Activated naive CD8-positive, alpha-beta T cell treated with anti-CD3 and anti-CD28 coated beads, Interleukin-2, amount 50 U/mL, for 24 hours (primary cell): ENCODE results near the gene C20orf141.

ENCODE experiments used
- ATAC-seq: fragments of 150-1000 bp; cut with Tn5 transposase; one replicate; pipeline ENCODE4 v1.10.0; 2021
- DNase-seq: peaks from one replicate; pipeline ENCODE4 v3.0.0; 2021
- H3K27ac Mint-ChIP-seq: one replicate; pipeline ENCODE4 v1.8.0; 2021; ENCODE audit warnings: mild to moderate bottlenecking, mixed read lengths
- H3K27me3 Mint-ChIP-seq: one replicate; pipeline ENCODE4 v1.8.0; 2021; ENCODE audit warnings: mixed read lengths
- H3K36me3 Mint-ChIP-seq: one replicate; pipeline ENCODE4 v1.8.0; 2021; ENCODE audit warnings: low read depth, mixed read lengths
- H3K4me1 Mint-ChIP-seq: one replicate; pipeline ENCODE4 v1.8.0; 2021; ENCODE audit warnings: mixed read lengths
- H3K4me3 Mint-ChIP-seq: one replicate; pipeline ENCODE4 v1.8.0; 2021; ENCODE audit warnings: mild to moderate bottlenecking, moderate library complexity, mixed read lengths
- H3K9me3 Mint-ChIP-seq: one replicate; pipeline ENCODE4 v1.8.0; 2021; ENCODE audit warnings: mixed read lengths

C20orf141 gene

GRCh38 chr20:2840967-2841531 is 26.3 kb downstream of the C20orf141 start:
- Mint-ChIP-seq H3K27me3 (no peaks in the 10 kb centered on the region), H3K4me3 (peak overlapping the region; percentile 90), H3K4me1 (peaks cover 54% of the 10 kb centered on the region), H3K27ac (peak overlapping the region; percentile 74), H3K36me3 (peaks cover 19% of the 10 kb centered on the region), H3K9me3 (no peaks in the 10 kb centered on the region)
- peak; percentile 16 for ATAC-seq
- peak; percentile 59 for DNase-seq

- no peak overlapping the region for H3K4me3 Mint-ChIP-seq
- H3K4me1 Mint-ChIP-seq, result peaks cover 40% of the 10 kb centered on the region
- H3K27me3 Mint-ChIP-seq, result no peaks in the 10 kb centered on the region
- H3K27ac Mint-ChIP-seq, result no peak overlapping the region
- ATAC-seq (no peak), DNase-seq (no peak)
- H3K9me3 Mint-ChIP-seq, result no peaks in the 10 kb centered on the region
- H3K36me3 Mint-ChIP-seq, result peaks cover 2% of the 10 kb centered on the region
Measured at GRCh38 chr20:2845607-2846006, 30.8 kb downstream of the C20orf141 start.

DNA sequence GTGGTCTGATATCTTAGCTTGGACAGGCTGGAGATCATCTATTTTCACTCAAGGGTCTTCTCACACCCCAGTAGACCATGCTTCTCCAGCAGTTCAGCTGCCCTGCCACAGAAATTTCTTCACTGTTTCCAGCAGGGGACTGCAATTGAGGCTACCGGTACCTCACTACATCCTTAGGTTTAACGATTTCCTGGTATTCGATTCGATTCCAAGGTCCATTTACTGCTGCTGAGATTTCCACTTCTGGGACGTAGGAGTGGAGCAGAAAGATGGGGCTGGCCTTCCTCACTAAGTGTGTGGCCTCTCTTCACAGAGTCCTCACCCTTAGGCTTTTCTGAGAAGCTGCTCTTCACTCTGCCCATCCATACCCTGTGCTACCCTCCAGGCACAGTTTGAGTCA is 31.9 kb downstream of the C20orf141 start:
- Mint-ChIP-seq H3K27me3 (no peaks in the 10 kb centered on the region), H3K4me1 (peaks cover 34% of the 10 kb centered on the region), H3K36me3 (peaks cover 2% of the 10 kb centered on the region), H3K9me3 (no peaks in the 10 kb centered on the region), H3K27ac (no peak overlapping the region), H3K4me3 (no peak overlapping the region)
- ATAC-seq (no peak), DNase-seq (no peak)

GRCh38 chr20:2847802-2848201 is 33.0 kb downstream of the C20orf141 start:
- DNase-seq, result no peak
- peaks cover 2% of the 10 kb centered on the region for H3K36me3 Mint-ChIP-seq
- no peak for ATAC-seq
- peaks cover 44% of the 10 kb centered on the region for H3K4me1 Mint-ChIP-seq
- H3K9me3 Mint-ChIP-seq, result no peaks in the 10 kb centered on the region
- no peaks in the 10 kb centered on the region for H3K27me3 Mint-ChIP-seq
- H3K4me3 Mint-ChIP-seq, result no peak overlapping the region
- no peak overlapping the region for H3K27ac Mint-ChIP-seq

GRCh38 chr20:2849529-2849928 is 34.7 kb downstream of the C20orf141 start:
- Mint-ChIP-seq H3K27me3 (no peaks in the 10 kb centered on the region), H3K9me3 (no peaks in the 10 kb centered on the region), H3K4me3 (no peak overlapping the region), H3K27ac (no peak overlapping the region), H3K36me3 (no peaks in the 10 kb centered on the region), H3K4me1 (peaks cover 33% of the 10 kb centered on the region)
- DNase-seq (no peak), ATAC-seq (no peak)

DNA sequence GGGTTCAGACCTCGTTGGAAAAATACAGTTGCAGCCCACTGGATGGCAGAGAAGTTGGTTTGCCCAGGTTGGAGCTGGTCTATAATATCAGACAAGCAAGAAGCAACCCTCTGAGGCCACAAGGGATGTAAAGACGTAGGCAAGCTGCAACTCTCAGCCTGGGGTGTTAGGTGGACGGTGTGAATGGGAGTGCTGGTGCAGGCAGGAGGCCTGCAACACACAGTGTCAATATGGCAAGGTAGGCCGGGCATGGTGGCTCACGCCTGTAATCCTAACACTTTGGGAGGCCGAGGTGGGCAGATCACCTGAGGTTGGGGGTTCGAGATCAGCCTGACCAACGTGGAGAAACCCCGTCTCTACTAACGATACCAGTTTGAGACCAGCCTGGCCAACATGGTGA is 36.3 kb downstream of the C20orf141 start:
- Mint-ChIP-seq H3K27ac (no peak overlapping the region), H3K36me3 (no peaks in the 10 kb centered on the region), H3K4me1 (peaks cover 22% of the 10 kb centered on the region), H3K4me3 (no peak overlapping the region), H3K27me3 (no peaks in the 10 kb centered on the region), H3K9me3 (no peaks in the 10 kb centered on the region)
- no peak for ATAC-seq
- DNase-seq, result no peak

GRCh38 chr20:2858591-2858990 is 43.8 kb downstream of the C20orf141 start:
- Mint-ChIP-seq H3K4me1 (no peaks in the 10 kb centered on the region), H3K9me3 (no peaks in the 10 kb centered on the region), H3K27ac (no peak overlapping the region), H3K27me3 (no peaks in the 10 kb centered on the region), H3K36me3 (peaks cover 8% of the 10 kb centered on the region), H3K4me3 (no peak overlapping the region)
- ATAC-seq, result no peak
- no peak for DNase-seq

GRCh38 chr20:2859330-2860121 is 44.7 kb downstream of the C20orf141 start:
- Mint-ChIP-seq H3K9me3 (no peaks in the 10 kb centered on the region), H3K27ac (no peak overlapping the region), H3K27me3 (no peaks in the 10 kb centered on the region), H3K36me3 (peaks cover 8% of the 10 kb centered on the region), H3K4me3 (no peak overlapping the region), H3K4me1 (peaks cover 2% of the 10 kb centered on the region)
- no peak for DNase-seq
- ATAC-seq, result no peak

- Mint-ChIP-seq H3K4me3 (no peak overlapping the region), H3K4me1 (peaks cover 46% of the 10 kb centered on the region), H3K27ac (peak overlapping the region; percentile 31), H3K36me3 (peaks cover 10% of the 10 kb centered on the region), H3K27me3 (no peaks in the 10 kb centered on the region), H3K9me3 (no peaks in the 10 kb centered on the region)
- ATAC-seq (no peak), DNase-seq (no peak)
Measured at GRCh38 chr20:2864626-2865025, 49.8 kb downstream of the C20orf141 start.

DNA sequence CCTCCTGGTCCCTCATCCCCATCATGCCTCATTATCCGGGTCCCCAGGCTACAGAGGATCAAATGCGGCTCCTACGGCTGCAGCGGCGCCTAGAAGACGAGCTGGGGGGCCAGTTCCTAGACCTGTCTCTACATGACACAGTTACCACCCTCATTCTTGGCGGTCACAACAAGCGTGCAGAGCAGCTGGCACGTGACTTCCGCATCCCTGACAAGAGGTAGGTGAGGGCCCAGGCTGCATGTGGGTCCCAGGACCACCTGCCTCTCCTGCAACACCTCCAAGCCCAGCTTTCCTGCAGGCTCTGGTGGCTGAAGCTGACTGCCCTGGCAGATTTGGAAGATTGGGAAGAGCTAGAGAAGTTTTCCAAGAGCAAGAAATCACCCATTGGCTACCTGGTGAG is 50.3 kb downstream of the C20orf141 start:
- DNase-seq, result no peak
- Mint-ChIP-seq H3K4me1 (peaks cover 46% of the 10 kb centered on the region), H3K36me3 (peaks cover 10% of the 10 kb centered on the region), H3K27me3 (no peaks in the 10 kb centered on the region), H3K27ac (peak overlapping the region; percentile 81), H3K9me3 (no peaks in the 10 kb centered on the region), H3K4me3 (no peak overlapping the region)
- no peak for ATAC-seq
